Spleen (tissue), 7 donors: ENCODE results near the gene RYR2.

Experiments used
- POLR2A ChIP-seq, 3 donors: fragments of 450-650 bp; IDR thresholded peaks; one replicate each; pipeline ENCODE4 v1.5.1; 2017; ENCODE audit warnings: antibody characterized with exemption in 3 of 3, mild to moderate bottlenecking in 1 of 3
- TF ChIP-seq, protein P1 (sequence below), 11 experiments: fragments of 200-600 bp in 7 of 11; fragments of 450-650 bp in 4 of 11; sonication (generic) in 4 of 11; IDR thresholded peaks in 8 of 11; conservative IDR thresholded peaks in 3 of 11; 1 replicate in 7 of 11; 2 replicates in 4 of 11; pipeline versions ENCODE4 v1.4.0 to v1.8.0; 2016 to 2021; ENCODE audit warnings: antibody characterized with exemption in 11 of 11, inconsistent platforms in 4 of 11, mild to moderate bottlenecking in 1 of 11
- donor health status: DM: no; HTN: no; CAD: no; lungs with moderate emphysema.
- donor health status: DM: no; HTN: no; CAD: no.
- donor health status: DM: no; HTN: no; CAD: no.

DNA sequence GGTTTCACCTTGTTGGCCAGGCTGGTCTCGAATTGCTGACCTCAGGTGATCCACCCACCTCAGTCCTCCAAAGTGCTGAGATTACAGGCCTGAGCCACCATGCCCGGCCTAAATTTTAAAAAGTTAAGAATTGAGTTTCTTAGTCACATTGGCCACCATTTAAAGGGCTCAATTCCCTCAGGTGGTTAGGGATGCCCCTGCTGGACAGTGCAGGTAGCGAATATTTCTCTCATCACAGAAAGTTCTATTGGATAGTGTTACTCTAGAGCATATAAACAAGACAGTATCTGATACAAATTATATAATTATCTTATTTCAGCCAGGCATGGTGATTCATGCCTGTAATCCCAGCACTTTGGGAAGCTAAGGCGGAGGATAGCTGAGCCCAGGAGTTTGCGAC is 528.5 kb downstream of the RYR2 start:
- TF ChIP-seq, protein P1, sequence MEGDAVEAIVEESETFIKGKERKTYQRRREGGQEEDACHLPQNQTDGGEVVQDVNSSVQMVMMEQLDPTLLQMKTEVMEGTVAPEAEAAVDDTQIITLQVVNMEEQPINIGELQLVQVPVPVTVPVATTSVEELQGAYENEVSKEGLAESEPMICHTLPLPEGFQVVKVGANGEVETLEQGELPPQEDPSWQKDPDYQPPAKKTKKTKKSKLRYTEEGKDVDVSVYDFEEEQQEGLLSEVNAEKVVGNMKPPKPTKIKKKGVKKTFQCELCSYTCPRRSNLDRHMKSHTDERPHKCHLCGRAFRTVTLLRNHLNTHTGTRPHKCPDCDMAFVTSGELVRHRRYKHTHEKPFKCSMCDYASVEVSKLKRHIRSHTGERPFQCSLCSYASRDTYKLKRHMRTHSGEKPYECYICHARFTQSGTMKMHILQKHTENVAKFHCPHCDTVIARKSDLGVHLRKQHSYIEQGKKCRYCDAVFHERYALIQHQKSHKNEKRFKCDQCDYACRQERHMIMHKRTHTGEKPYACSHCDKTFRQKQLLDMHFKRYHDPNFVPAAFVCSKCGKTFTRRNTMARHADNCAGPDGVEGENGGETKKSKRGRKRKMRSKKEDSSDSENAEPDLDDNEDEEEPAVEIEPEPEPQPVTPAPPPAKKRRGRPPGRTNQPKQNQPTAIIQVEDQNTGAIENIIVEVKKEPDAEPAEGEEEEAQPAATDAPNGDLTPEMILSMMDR (IDR thresholded peaks at IDR 0.05 in 8 of 11, conservative IDR thresholded peaks at IDR 0.05 in 3 of 11) = no peak
- no peak for TF ChIP-seq POLR2A (IDR thresholded peaks at IDR 0.05)
